ENCODE measurements around the gene NVL. TPM values are rescaled to one million over a fixed set of nuclear protein-coding genes. Genes with fewer than 3 reads are reported as not detected.
A peak's percentile ranks its signal among the peaks of the same experiment; 100 is the strongest.
"Not testable (repeated sequence)": the region's sequence is repeated elsewhere in the genome, so short reads cannot be mapped to it uniquely, and the experiment has no call there.

Gene NVL
- 10 to 100 TPM; 30.5 to 44.6 (median 37.5) TPM for polyA plus RNA-seq (ENCODE audit: insufficient read length in 4 of 4)

GRCh38 chr1:224329842-224330753 is at the start of gene NVL:
Gene NVL (minus strand): TSS chr1:224330172. CDS start chr1:224330127, 45 bp downstream.
- peak; percentile 86 to 94 (median 88) for DNase-seq (ENCODE audit: low read depth in 4 of 4, low spot score in 2 of 4)

- DNase-seq (ENCODE audit: low read depth in 4 of 4, low spot score in 2 of 4): no peak
Observed at GRCh38 chr1:224378855-224379631, 49.1 kb upstream of the NVL start.

- DNase-seq (ENCODE audit: low read depth in 4 of 4, low spot score in 2 of 4): no peak
Observed at GRCh38 chr1:224377676-224378006, 47.7 kb upstream of the NVL start.

- DNase-seq (ENCODE audit: low read depth in 4 of 4, low spot score in 2 of 4): no peak
Observed at GRCh38 chr1:224375059-224375458, 45.1 kb upstream of the NVL start.

- no peak for DNase-seq (ENCODE audit: low read depth in 4 of 4, low spot score in 2 of 4)
Observed at GRCh38 chr1:224373008-224373590, 43.1 kb upstream of the NVL start.

GRCh38 chr1:224368409-224368808 is 38.4 kb upstream of the NVL start:
- no peak for DNase-seq (ENCODE audit: low read depth in 4 of 4, low spot score in 2 of 4)

GRCh38 chr1:224359207-224359606 is 29.2 kb upstream of the NVL start:
- no peak for DNase-seq (ENCODE audit: low read depth in 4 of 4, low spot score in 2 of 4)

GRCh38 chr1:224358237-224358636 is 28.3 kb upstream of the NVL start:
- no peak for DNase-seq (ENCODE audit: low read depth in 4 of 4, low spot score in 2 of 4)

- no peak for DNase-seq (ENCODE audit: low read depth in 4 of 4, low spot score in 2 of 4)
Observed at GRCh38 chr1:224357626-224358124, 27.7 kb upstream of the NVL start.

GRCh38 chr1:224356685-224357625 is 27.0 kb upstream of the NVL start, which contains the start of gene CNIH4:
Gene CNIH4 (plus strand): TSS chr1:224356879. CDS start chr1:224356925, 46 bp downstream.
- peak; percentile 75 to 94 (median 85) for DNase-seq (ENCODE audit: low read depth in 4 of 4, low spot score in 2 of 4)

GRCh38 chr1:224353975-224354925 is 24.3 kb upstream of the NVL start:
- DNase-seq (ENCODE audit: low read depth in 4 of 4, low spot score in 2 of 4): no peak

- DNase-seq (ENCODE audit: low read depth in 4 of 4, low spot score in 2 of 4): not testable (repeated sequence)
Observed at GRCh38 chr1:224352436-224353085, 22.6 kb upstream of the NVL start.

- DNase-seq (ENCODE audit: low read depth in 4 of 4, low spot score in 2 of 4): not testable (repeated sequence)
Observed at GRCh38 chr1:224349716-224350115, 19.7 kb upstream of the NVL start.

GRCh38 chr1:224348137-224348536 is 18.2 kb upstream of the NVL start:
- DNase-seq (ENCODE audit: low read depth in 4 of 4, low spot score in 2 of 4): no peak

GRCh38 chr1:224343679-224344078 is 13.7 kb upstream of the NVL start:
- no peak for DNase-seq (ENCODE audit: low read depth in 4 of 4, low spot score in 2 of 4)

- not testable (repeated sequence) for DNase-seq (ENCODE audit: low read depth in 4 of 4, low spot score in 2 of 4)
Observed at GRCh38 chr1:224340453-224341384, 10.7 kb upstream of the NVL start.

- no peak for DNase-seq (ENCODE audit: low read depth in 4 of 4, low spot score in 2 of 4)
Observed at GRCh38 chr1:224339442-224340033, 9.6 kb upstream of the NVL start.

Data from left renal cortex interstitium (tissue), 4 donors.